ENCODE measurements around the gene GALNT15. TPM values are rescaled to one million over a fixed set of nuclear protein-coding genes. Genes with fewer than 3 reads are reported as not detected.

The GALNT15 gene
- total RNA-seq, 1 donor from 2014 or later: 0.40 TPM

DNA sequence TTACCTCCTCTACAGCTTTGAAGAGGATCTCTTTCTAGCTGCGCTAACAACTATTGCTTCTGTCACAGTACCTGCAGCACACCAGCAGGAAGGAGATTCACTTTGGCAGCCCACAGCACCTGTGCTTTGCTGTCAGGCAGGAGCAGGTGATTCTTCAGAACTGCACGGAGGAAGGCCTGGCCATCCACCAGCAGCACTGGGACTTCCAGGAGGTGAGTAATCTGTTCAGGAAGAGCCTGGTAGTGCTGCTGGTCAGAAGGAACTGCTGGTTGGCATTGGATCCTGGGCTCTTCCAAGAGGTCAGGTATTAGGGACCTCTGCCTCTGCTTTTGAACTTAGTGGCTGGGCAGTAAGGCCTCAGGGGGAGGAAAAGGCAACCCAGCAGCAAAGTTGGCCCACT, 48.1 kb downstream of the GALNT15 start:
- Mint-ChIP-seq H3K36me3 (ENCODE audit: low read depth) (no peaks in the 10 kb centered on the region), H3K4me1 (ENCODE audit: low read depth) (no peaks in the 10 kb centered on the region), H3K4me3 (ENCODE audit: unreplicated experiment) (no peak overlapping the region), H3K27ac (ENCODE audit: unreplicated experiment) (no peak overlapping the region), H3K27me3 (ENCODE audit: low read depth) (peaks cover 1% of the 10 kb centered on the region), H3K9me3 (ENCODE audit: low read depth) (peaks cover 12% of the 10 kb centered on the region)
- DNase-seq (ENCODE audit: low spot score): no peak
- TF ChIP-seq, protein P1, sequence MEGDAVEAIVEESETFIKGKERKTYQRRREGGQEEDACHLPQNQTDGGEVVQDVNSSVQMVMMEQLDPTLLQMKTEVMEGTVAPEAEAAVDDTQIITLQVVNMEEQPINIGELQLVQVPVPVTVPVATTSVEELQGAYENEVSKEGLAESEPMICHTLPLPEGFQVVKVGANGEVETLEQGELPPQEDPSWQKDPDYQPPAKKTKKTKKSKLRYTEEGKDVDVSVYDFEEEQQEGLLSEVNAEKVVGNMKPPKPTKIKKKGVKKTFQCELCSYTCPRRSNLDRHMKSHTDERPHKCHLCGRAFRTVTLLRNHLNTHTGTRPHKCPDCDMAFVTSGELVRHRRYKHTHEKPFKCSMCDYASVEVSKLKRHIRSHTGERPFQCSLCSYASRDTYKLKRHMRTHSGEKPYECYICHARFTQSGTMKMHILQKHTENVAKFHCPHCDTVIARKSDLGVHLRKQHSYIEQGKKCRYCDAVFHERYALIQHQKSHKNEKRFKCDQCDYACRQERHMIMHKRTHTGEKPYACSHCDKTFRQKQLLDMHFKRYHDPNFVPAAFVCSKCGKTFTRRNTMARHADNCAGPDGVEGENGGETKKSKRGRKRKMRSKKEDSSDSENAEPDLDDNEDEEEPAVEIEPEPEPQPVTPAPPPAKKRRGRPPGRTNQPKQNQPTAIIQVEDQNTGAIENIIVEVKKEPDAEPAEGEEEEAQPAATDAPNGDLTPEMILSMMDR (IDR thresholded peaks at IDR 0.05): no peak

DNA sequence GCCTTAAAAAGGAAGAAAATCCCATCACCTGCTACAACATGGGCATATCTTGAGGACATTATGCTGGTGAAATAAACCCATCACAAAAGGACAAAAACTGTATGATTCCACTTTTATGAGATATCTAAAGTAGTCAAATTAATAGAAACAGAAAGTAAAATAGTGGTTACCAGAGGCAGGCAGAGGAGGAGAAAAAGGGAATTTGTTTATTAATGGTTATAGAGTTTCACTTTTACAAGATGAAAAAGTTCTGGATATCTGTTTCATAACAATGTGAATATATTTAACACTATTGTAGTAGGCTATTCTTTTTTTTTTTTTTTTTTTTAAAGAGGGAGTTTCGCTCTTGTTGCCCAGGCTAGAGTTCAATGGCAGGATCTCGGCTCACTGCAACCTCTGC, 49.8 kb downstream of the GALNT15 start:
- no peak for DNase-seq (ENCODE audit: low spot score)
- Mint-ChIP-seq H3K4me3 (ENCODE audit: unreplicated experiment) (no peak overlapping the region), H3K9me3 (ENCODE audit: low read depth) (peaks cover 12% of the 10 kb centered on the region), H3K27me3 (ENCODE audit: low read depth) (peaks cover 1% of the 10 kb centered on the region), H3K36me3 (ENCODE audit: low read depth) (no peaks in the 10 kb centered on the region), H3K27ac (ENCODE audit: unreplicated experiment) (no peak overlapping the region), H3K4me1 (ENCODE audit: low read depth) (no peaks in the 10 kb centered on the region)
- TF ChIP-seq, protein P1 (IDR thresholded peaks at IDR 0.05): no peak

DNA sequence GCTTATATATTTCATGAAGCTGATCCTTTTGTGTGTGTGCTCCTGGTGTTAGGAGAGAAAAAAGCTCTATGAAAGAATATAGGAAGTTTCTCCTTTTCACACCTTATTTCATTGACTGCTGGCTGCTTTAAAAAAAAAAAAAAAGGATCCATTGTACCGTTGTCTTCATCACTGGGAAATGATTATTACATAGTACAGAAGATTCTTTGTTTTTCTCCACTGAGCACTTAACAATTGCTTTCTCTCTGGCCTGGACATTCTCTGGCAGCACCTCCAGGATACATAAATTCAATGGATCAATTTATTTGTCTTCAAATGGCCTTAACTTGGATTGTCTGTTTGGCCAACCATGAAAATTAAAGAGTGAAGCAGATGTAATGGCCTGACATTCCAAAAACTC, 53.1 kb downstream of the GALNT15 start:
- H3K27me3 Mint-ChIP-seq (ENCODE audit: low read depth): no peaks in the 10 kb centered on the region
- H3K9me3 Mint-ChIP-seq (ENCODE audit: low read depth): peaks cover 1% of the 10 kb centered on the region
- H3K4me3 Mint-ChIP-seq (ENCODE audit: unreplicated experiment): no peak overlapping the region
- no peak for DNase-seq (ENCODE audit: low spot score)
- no peak overlapping the region for H3K27ac Mint-ChIP-seq (ENCODE audit: unreplicated experiment)
- no peaks in the 10 kb centered on the region for H3K36me3 Mint-ChIP-seq (ENCODE audit: low read depth)
- TF ChIP-seq, protein P1 (IDR thresholded peaks at IDR 0.05): no peak
- no peaks in the 10 kb centered on the region for H3K4me1 Mint-ChIP-seq (ENCODE audit: low read depth)

DNA sequence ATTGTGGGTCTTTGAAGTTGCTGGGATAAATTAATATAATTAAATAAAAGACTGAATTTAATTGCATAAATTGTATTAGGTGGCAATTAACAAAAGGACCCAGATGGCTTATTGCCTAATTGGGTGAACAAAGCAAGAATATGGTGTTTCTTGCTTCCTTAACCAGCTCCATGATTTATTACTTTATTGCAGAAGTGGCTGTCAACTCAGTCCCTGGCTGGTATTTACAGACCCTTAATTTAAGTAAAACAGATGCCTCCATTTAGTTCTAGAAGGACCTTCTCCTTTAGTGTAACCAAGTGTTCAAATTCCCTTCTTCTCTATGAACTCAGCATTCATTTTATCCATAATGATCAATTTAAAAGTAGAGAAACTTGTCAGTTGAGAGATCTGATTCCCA, 55.2 kb downstream of the GALNT15 start:
- Mint-ChIP-seq H3K9me3 (ENCODE audit: low read depth) (peaks cover 3% of the 10 kb centered on the region), H3K27me3 (ENCODE audit: low read depth) (no peaks in the 10 kb centered on the region), H3K27ac (ENCODE audit: unreplicated experiment) (no peak overlapping the region), H3K36me3 (ENCODE audit: low read depth) (no peaks in the 10 kb centered on the region), H3K4me3 (ENCODE audit: unreplicated experiment) (no peak overlapping the region), H3K4me1 (ENCODE audit: low read depth) (no peaks in the 10 kb centered on the region)
- no peak for DNase-seq (ENCODE audit: low spot score)
- TF ChIP-seq, protein P1 (IDR thresholded peaks at IDR 0.05): no peak

DNA sequence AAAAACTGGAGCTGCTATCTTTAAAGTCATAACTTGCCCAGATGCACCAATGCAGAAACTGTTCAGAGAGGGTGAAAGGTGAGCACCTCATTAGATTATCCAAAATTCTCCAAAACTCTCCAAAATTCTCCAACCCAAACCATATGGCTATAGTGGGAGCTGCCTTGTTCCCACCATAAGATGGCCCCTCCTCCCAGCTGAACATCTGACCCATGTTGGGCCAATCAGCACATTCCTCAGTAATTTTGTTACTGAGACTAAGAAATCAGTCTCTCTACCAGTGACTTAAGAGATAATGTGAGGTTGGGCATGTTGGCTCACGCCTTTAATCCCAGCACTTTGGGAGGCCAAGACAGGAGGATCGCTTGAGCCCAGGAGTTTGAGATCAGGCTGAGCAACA, 57.5 kb downstream of the GALNT15 start:
- Mint-ChIP-seq H3K27ac (ENCODE audit: unreplicated experiment) (no peak overlapping the region), H3K9me3 (ENCODE audit: low read depth) (peaks cover 3% of the 10 kb centered on the region), H3K36me3 (ENCODE audit: low read depth) (no peaks in the 10 kb centered on the region), H3K4me1 (ENCODE audit: low read depth) (no peaks in the 10 kb centered on the region), H3K4me3 (ENCODE audit: unreplicated experiment) (no peak overlapping the region), H3K27me3 (ENCODE audit: low read depth) (no peaks in the 10 kb centered on the region)
- DNase-seq (ENCODE audit: low spot score): no peak
- TF ChIP-seq, protein P1 (IDR thresholded peaks at IDR 0.05): no peak

Measured in chondrocyte (in vitro differentiated cells).